GM12873 (cell line): ENCODE results near the gene POU2F2.

ENCODE experiments used
- CTCF ChIP-seq: IDR thresholded peaks from 2 replicates; pipeline ENCODE4 v1.5.1; 2012; ENCODE audit warnings: low read depth, mild to moderate bottlenecking, moderate library complexity, low read length, control low read depth; ENCODE audit not compliant: insufficient read depth; ENCODE audit errors: missing control alignments

POU2F2 gene

GRCh38 chr19:42078058-42078457 is 54.2 kb downstream of the POU2F2 start:
- no peak for TF ChIP-seq CTCF

GRCh38 chr19:42076380-42076944 is 55.8 kb downstream of the POU2F2 start:
- no peak for TF ChIP-seq CTCF

- no peak for TF ChIP-seq CTCF
Measured at GRCh38 chr19:42075616-42076379, 56.4 kb downstream of the POU2F2 start, which contains the start of gene ZNF574. Gene ZNF574, plus strand, starts transcription at chr19:42076166. Its CDS starts 2,441 bp downstream, at chr19:42078607.

GRCh38 chr19:42075364-42075615 is 57.0 kb downstream of the POU2F2 start:
- no peak for TF ChIP-seq CTCF

- TF ChIP-seq CTCF: no peak
Measured at GRCh38 chr19:42074513-42075363, 57.5 kb downstream of the POU2F2 start.

GRCh38 chr19:42071247-42071646 is 61.0 kb downstream of the POU2F2 start:
- no peak for TF ChIP-seq CTCF
